HG03095 (cell line): ENCODE data around the gene CCNY.
"Not testable (repeated sequence)": the region's sequence is repeated elsewhere in the genome, so short reads cannot be mapped to it uniquely, and the experiment has no call there.

Source experiments
- ATAC-seq: cut with Tn5 transposase; IDR thresholded peaks from one replicate; pipeline ENCODE4 v1.9.1; 2021; ENCODE audit warnings: moderate library complexity; ENCODE audit not compliant: unreplicated experiment

CCNY gene

GRCh38 chr10:35400595-35401268 lies 64.4 kb downstream of the CCNY start:
- ATAC-seq, result no peak

GRCh38 chr10:35403491-35403890 lies 67.2 kb downstream of the CCNY start:
- not testable (repeated sequence) for ATAC-seq

- not testable (repeated sequence) for ATAC-seq
These were observed 67.8 kb downstream of the CCNY start for GRCh38 chr10:35404077-35404476.

GRCh38 chr10:35406003-35406630 lies 69.8 kb downstream of the CCNY start:
- not testable (repeated sequence) for ATAC-seq

- not testable (repeated sequence) for ATAC-seq
These were observed 71.4 kb downstream of the CCNY start for GRCh38 chr10:35407696-35408095.

GRCh38 chr10:35409094-35409582 lies 72.8 kb downstream of the CCNY start:
- ATAC-seq, result no peak

- no peak for ATAC-seq
These were observed 73.5 kb downstream of the CCNY start for GRCh38 chr10:35409808-35410207.

GRCh38 chr10:35412003-35412723 lies 75.9 kb downstream of the CCNY start:
- no peak for ATAC-seq

GRCh38 chr10:35412900-35413491 lies 76.7 kb downstream of the CCNY start:
- ATAC-seq, result no peak

- ATAC-seq, result no peak
These were observed 77.9 kb downstream of the CCNY start for GRCh38 chr10:35413985-35414861.

- ATAC-seq, result no peak
These were observed 79.2 kb downstream of the CCNY start for GRCh38 chr10:35415505-35415904.

- no peak for ATAC-seq
These were observed 80.5 kb downstream of the CCNY start for GRCh38 chr10:35416619-35417312.

- ATAC-seq, result no peak
These were observed 81.0 kb downstream of the CCNY start for GRCh38 chr10:35417313-35417625.

- ATAC-seq, result no peak
These were observed 81.5 kb downstream of the CCNY start for GRCh38 chr10:35417795-35418194.

- not testable (repeated sequence) for ATAC-seq
These were observed 82.3 kb downstream of the CCNY start for GRCh38 chr10:35418580-35418979.

- no peak for ATAC-seq
These were observed 83.7 kb downstream of the CCNY start for GRCh38 chr10:35420044-35420443.

- ATAC-seq, result no peak
These were observed 84.7 kb downstream of the CCNY start for GRCh38 chr10:35420827-35421552.

- no peak for ATAC-seq
These were observed 85.4 kb downstream of the CCNY start for GRCh38 chr10:35421553-35422178.

- ATAC-seq, result no peak
These were observed 85.9 kb downstream of the CCNY start for GRCh38 chr10:35422228-35422627.
